HG02852 (cell line): ENCODE data around the gene CTNS.

Experiments used
- ATAC-seq: cut with Tn5 transposase; IDR thresholded peaks from one replicate; pipeline ENCODE4 v1.9.1; 2021; ENCODE audit warnings: mild to moderate bottlenecking, moderate library complexity; ENCODE audit not compliant: unreplicated experiment

The CTNS gene

GRCh38 chr17:3636154-3636907, at the start of gene CTNS, which contains the start of gene SHPK:
CTNS (plus strand) TSS chr17:3636760; CDS start chr17:3640207, 3,447 bp downstream.
SHPK (minus strand) TSS chr17:3636250; CDS start chr17:3636219, 31 bp downstream.
- ATAC-seq, result peak; percentile 90

- ATAC-seq, result no peak
These were observed 46.8 kb upstream of the CTNS start for GRCh38 chr17:3589784-3590183.

- ATAC-seq, result no peak
These were observed 46.3 kb upstream of the CTNS start for GRCh38 chr17:3590231-3590630.

- ATAC-seq, result no peak
These were observed 45.8 kb upstream of the CTNS start for GRCh38 chr17:3590768-3591167.

GRCh38 chr17:3592216-3592860, 44.2 kb upstream of the CTNS start:
- no peak for ATAC-seq

GRCh38 chr17:3593384-3593783, 43.2 kb upstream of the CTNS start:
- ATAC-seq, result no peak

GRCh38 chr17:3594051-3594800, 42.3 kb upstream of the CTNS start:
- no peak for ATAC-seq

- ATAC-seq, result no peak
These were observed 41.6 kb upstream of the CTNS start for GRCh38 chr17:3594976-3595375.

GRCh38 chr17:3596804-3597464, 39.6 kb upstream of the CTNS start:
- no peak for ATAC-seq

- no peak for ATAC-seq
These were observed 38.5 kb upstream of the CTNS start for GRCh38 chr17:3598078-3598477.

GRCh38 chr17:3600529-3601205, 35.9 kb upstream of the CTNS start:
- ATAC-seq, result no peak

GRCh38 chr17:3602499-3602898, 34.1 kb upstream of the CTNS start:
- ATAC-seq, result no peak

GRCh38 chr17:3603119-3603869, 33.3 kb upstream of the CTNS start:
- no peak for ATAC-seq

- no peak for ATAC-seq
These were observed 32.7 kb upstream of the CTNS start for GRCh38 chr17:3603870-3604259.

GRCh38 chr17:3609689-3610088, 26.9 kb upstream of the CTNS start:
- ATAC-seq, result no peak

- no peak for ATAC-seq
These were observed 26.0 kb upstream of the CTNS start for GRCh38 chr17:3610523-3610922.

GRCh38 chr17:3613124-3613523, 23.4 kb upstream of the CTNS start:
- no peak for ATAC-seq

GRCh38 chr17:3615160-3615870, 21.2 kb upstream of the CTNS start:
- no peak for ATAC-seq

GRCh38 chr17:3621146-3621720, 15.3 kb upstream of the CTNS start:
- ATAC-seq, result no peak
